Choroid plexus epithelial cell (primary cell): ENCODE results near the gene LSR.
"Not testable (repeated sequence)": the region's sequence is repeated elsewhere in the genome, so short reads cannot be mapped to it uniquely, and the experiment has no call there.

Experiments
- DNase-seq: peaks from one replicate; pipeline ENCODE4 v3.0.0-alpha.2; 2010; ENCODE audit warnings: low read depth
- H3K4me3 ChIP-seq: 2 replicates; pipeline ENCODE4 v1.5.1; 2011; ENCODE audit warnings: low read depth, mild to moderate bottlenecking, control low read depth, low read length, moderate library complexity
- CTCF ChIP-seq: conservative IDR thresholded peaks from 2 replicates; pipeline ENCODE4 v1.5.1; 2011; ENCODE audit warnings: low read depth, mild to moderate bottlenecking, control low read depth, inconsistent platforms, low read length, moderate library complexity

The LSR gene

GRCh38 chr19:35236638-35237400 is 12.0 kb upstream of the LSR start:
- peak; percentile 10 for TF ChIP-seq CTCF
- DNase-seq: no peak
- no peak overlapping the region for H3K4me3 ChIP-seq

GRCh38 chr19:35239597-35239996 is 9.2 kb upstream of the LSR start:
- not testable (repeated sequence) for H3K4me3 ChIP-seq, DNase-seq

GRCh38 chr19:35240327-35240726 is 8.5 kb upstream of the LSR start:
- H3K4me3 ChIP-seq: no peak overlapping the region
- no peak for TF ChIP-seq CTCF
- DNase-seq: no peak

GRCh38 chr19:35241417-35241816 is 7.4 kb upstream of the LSR start:
- TF ChIP-seq CTCF: no peak
- H3K4me3 ChIP-seq: no peak overlapping the region
- no peak for DNase-seq

GRCh38 chr19:35246466-35247092 is 2.2 kb upstream of the LSR start:
- no peak for TF ChIP-seq CTCF
- DNase-seq: no peak
- H3K4me3 ChIP-seq: no peak overlapping the region

- no peak overlapping the region for H3K4me3 ChIP-seq
- no peak for TF ChIP-seq CTCF
- no peak for DNase-seq
Observed at GRCh38 chr19:35247526-35248309, 1.1 kb upstream of the LSR start.

- no peak overlapping the region for H3K4me3 ChIP-seq
- no peak for DNase-seq
- TF ChIP-seq CTCF: no peak
Observed at GRCh38 chr19:35249146-35249847, 495 bp downstream of the LSR start.
